Hepatic stellate cell (primary cell): ENCODE measurements around the gene RASSF3.
"Not testable (repeated sequence)": the region's sequence is repeated elsewhere in the genome, so short reads cannot be mapped to it uniquely, and the experiment has no call there.

Experiments used
- DNase-seq: peaks from one replicate; pipeline ENCODE4 v3.0.0; 2011; ENCODE audit warnings: low spot score

RASSF3 gene, protein sequence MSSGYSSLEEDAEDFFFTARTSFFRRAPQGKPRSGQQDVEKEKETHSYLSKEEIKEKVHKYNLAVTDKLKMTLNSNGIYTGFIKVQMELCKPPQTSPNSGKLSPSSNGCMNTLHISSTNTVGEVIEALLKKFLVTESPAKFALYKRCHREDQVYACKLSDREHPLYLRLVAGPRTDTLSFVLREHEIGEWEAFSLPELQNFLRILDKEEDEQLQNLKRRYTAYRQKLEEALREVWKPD

DNA sequence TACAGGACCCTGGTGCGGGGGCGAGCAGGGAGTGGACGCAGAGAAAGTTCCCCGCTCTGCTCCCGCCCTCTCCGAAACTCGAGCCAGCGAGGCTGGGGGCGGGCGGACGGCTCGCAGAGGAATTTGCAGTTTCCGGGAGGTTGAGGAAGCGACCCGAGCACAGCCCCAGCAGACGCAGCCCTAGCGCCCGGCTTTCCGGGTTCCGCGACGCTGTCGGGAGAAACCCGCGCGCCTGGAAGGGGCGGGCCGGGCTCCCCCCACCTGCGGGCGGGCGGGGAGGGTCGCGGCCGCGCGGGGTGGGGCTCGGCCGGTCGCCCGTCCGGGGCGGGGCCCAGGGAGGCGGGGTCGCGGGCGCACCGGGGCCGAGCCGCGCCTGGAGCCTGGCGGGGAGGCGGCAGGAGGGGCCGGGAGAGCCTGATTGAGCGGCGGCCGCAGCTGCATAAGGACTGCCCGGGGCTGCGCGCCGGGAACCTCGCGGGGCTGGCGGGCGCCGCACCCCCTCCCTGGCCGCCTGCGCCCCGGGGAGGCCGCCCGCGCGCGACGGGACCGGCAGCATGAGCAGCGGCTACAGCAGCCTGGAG lies at the start of gene RASSF3:
RASSF3 (plus strand) TSS at position 417 of the 581 bp plus-strand sequence; CDS start at position 555, 138 bp downstream.
- DNase-seq = peak; percentile 63

GRCh38 chr12:64561302-64562136 lies 48.8 kb upstream of the RASSF3 start:
- DNase-seq = no peak

GRCh38 chr12:64566122-64566521 lies 44.2 kb upstream of the RASSF3 start:
- no peak for DNase-seq

GRCh38 chr12:64566831-64567517 lies 43.3 kb upstream of the RASSF3 start:
- no peak for DNase-seq

DNA sequence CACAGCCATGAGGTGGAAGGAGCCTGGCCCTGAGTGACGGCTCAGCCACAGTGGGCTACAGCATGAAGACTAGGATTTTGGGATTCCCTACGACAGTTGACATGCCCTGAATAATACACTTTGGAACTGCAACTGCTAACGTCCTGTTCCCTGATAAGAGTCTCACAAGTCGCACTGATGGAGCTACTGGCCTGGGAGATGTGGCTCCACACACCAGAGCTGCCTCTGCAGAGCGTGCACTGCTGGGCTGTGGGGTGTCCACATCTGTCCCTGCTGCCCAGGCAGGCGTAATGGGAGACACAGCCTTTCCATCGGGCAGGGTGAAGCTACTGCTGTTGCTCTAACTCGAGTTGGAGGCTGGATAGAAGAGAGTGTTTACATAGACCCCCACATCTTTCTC lies 42.7 kb upstream of the RASSF3 start:
- DNase-seq = no peak

GRCh38 chr12:64568298-64568697 lies 42.0 kb upstream of the RASSF3 start:
- no peak for DNase-seq

DNA sequence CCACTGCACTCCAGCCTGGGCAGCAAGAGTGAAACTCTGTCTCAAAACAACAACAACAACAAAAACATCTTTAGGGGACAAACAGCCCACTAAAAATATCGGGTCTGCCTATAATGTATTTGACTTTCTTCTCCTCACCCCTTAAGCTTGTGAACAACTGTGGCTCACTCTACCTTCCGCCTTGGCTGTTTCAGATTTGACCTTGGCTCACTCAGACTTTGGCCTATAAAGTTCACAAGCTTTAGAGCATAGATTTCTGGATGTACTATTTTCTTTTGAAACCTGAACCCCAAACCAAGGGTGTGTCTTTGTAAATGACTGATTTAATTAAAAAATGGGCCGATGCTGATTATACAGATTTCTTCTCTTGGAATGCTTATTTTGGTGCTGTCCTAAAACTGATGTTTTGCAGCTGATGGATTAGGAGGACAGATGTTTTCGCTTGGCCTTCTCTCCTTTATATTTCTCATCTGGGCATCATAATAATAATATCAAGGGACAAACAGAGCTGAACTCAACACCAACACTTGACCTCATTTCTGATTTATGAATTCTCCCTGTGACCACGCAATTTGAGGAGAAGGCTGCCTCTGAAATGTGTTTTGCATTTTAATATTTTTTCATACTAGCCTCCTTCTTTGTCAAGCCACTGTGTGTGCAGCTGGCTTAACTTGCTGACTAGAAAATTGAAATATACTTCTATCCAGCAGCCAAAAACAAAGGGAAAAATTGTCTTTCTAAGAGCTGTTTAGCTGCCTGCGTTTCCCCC lies 40.2 kb upstream of the RASSF3 start:
- DNase-seq = no peak

- no peak for DNase-seq
Measured at GRCh38 chr12:64571411-64571810, 38.9 kb upstream of the RASSF3 start.

GRCh38 chr12:64572241-64572640 lies 38.1 kb upstream of the RASSF3 start:
- no peak for DNase-seq

- DNase-seq = no peak
Measured at GRCh38 chr12:64574837-64575236, 35.5 kb upstream of the RASSF3 start.

GRCh38 chr12:64577046-64577445 lies 33.2 kb upstream of the RASSF3 start:
- DNase-seq = no peak

GRCh38 chr12:64578566-64578965 lies 31.7 kb upstream of the RASSF3 start:
- DNase-seq = no peak

GRCh38 chr12:64580681-64581080 lies 29.6 kb upstream of the RASSF3 start:
- no peak for DNase-seq

DNA sequence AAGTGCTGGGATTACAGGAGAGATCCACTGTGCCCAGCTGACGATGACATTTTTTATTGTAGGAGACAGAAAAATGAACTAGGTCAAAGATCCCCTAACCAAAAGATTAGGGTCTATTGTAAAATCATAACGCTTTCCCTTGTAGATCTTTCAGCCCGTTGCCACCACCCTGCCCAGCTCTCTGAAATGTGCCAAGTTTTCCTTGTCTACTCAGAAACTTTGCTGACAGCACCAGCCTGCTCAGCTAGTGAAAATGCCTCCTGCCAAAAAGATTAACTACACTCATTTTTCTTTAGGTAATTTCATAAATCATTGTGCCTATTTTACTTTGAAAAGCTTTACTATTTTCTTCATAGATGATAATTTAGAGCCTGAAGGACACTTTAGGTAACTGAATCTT lies 28.2 kb upstream of the RASSF3 start:
- DNase-seq = no peak

- DNase-seq = no peak
Measured at GRCh38 chr12:64582862-64583261, 27.4 kb upstream of the RASSF3 start.

DNA sequence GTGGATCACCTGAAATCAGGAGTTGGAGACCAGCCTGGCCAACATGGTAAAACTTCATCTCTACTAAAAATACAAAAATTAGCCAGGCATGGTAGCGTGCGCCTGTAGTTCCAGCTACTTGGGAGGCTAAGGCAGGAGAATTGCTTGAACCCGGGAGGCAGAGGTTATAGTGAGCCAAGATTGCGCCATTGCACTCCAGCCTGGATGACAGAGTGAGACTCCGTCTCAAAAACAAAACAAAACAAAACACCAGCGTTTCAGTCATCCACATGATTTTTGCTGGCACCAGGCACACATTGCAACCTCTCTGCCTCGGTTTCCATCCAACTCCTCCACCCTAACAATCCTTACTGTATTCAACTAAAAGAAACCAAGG lies 26.9 kb upstream of the RASSF3 start:
- not testable (repeated sequence) for DNase-seq

DNA sequence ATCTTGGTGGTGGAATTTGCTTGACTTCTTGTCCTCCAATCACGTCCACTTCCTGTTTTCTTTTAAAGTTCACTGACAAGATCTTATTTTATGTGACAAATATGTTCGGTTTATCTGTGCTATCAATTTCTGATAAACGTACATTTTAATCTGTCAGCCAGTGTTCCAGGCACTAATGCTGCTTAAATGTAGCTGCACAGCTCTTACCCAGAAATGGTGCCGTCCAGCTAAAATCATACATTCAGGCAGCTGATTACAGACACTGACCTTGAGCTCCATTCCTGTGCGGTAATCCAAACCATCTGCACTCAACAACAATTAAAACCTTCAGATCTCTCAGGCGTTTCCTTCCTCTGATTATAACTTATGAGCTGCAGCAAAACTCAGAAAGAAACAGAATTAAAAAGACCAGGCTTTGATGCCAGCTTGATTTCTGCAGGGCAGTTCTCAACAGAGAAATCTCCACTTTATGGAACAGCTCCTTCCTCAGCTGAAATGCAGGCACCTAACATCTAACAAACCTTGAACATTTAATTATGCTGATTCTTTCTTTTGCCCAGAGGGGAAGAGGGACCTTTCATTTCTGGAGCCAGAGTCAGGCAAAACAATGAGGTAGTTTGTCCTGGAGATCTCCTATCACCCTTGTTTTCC lies 26.4 kb upstream of the RASSF3 start:
- DNase-seq = no peak

DNA sequence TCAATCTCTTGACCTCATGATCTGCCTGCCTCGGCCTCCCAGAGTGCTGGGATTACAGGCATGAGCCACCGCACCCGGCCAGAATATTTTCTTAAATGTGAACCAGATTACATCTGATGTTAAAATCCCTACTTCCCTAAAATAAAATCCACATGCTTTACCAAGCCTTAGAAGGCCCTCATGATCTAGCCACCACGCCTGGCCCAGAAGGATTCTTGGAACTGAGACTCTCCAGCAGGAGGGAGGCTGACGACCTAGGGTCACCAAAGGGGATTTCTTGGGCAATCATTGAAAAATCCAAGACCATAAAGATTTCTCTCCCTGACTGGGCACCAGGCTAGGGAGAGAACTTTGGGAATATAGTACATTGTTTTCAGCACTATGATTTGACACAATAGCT lies 25.2 kb upstream of the RASSF3 start:
- no peak for DNase-seq

DNA sequence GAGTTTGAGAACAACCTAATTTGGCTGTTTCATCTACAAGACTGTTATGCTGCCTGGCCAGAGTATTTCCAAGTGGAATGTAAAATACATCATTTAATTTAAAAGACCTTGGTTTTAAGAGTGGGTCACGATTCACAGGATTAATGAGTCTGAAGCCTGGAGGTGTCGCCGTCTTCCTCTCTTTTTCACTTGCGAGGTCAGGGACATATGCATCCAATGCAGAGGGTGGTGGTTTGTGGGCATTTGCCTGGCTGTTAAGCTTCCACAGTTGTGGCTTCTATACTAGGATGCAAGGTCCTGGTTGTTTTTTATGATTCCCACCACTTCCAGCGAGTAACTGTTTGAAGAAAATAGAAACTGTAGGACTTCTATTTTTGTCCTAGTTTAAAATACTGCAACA lies 22.8 kb upstream of the RASSF3 start:
- no peak for DNase-seq

- DNase-seq = no peak
Measured at GRCh38 chr12:64590183-64590582, 20.1 kb upstream of the RASSF3 start.
